ENCODE results near the gene FUBP1. TPM values are rescaled to one million over a fixed set of nuclear protein-coding genes. Genes with fewer than 3 reads are reported as not detected.
"Not testable (repeated sequence)": the region's sequence is repeated elsewhere in the genome, so short reads cannot be mapped to it uniquely, and the experiment has no call there.

FUBP1 gene
- total and polyA plus RNA-seq, 5 donors from 2014 or later, result 46.2 to 225 (median 50.3) TPM

GRCh38 chr1:77984629-77985028, 5.8 kb upstream of the FUBP1 start:
- Histone ChIP-seq H3K4me3 (ENCODE audit: low read depth, low read length) (no peak overlapping the region), H3K9me3 (ENCODE audit: control insufficient read depth in 2 of 2, low read length in 2 of 2) (no peaks in the 10 kb centered on the region), H3K27ac (ENCODE audit: insufficient read depth, low read length, poor library complexity, severe bottlenecking) (no peak overlapping the region), H3K27me3 (ENCODE audit: control insufficient read depth, insufficient read depth, low read length) (no peaks in the 10 kb centered on the region), H3K4me1 (ENCODE audit: control insufficient read depth, insufficient read depth, low read length, poor library complexity, severe bottlenecking) (peaks cover 15% of the 10 kb centered on the region), H3K36me3 (ENCODE audit: control insufficient read depth, insufficient read depth, low read length) (peaks cover 3% of the 10 kb centered on the region)
- peak overlapping the region in 1 of 3 donors; percentile 10 for H3K27ac Mint-ChIP-seq
- DNase-seq (no peak), ATAC-seq (ENCODE audit: low read depth in 2 of 2) (no peak)
- H3K36me3 Mint-ChIP-seq, result peaks cover 8% of the 10 kb centered on the region
- H3K4me3 Mint-ChIP-seq, result peak overlapping the region in 1 of 4 donors; percentile 43
- no peaks in the 10 kb centered on the region for H3K9me3 Mint-ChIP-seq
- no peaks in the 10 kb centered on the region for H3K27me3 Mint-ChIP-seq
- peaks cover 39 to 45% (median 44%) of the 10 kb centered on the region in 4 donors for H3K4me1 Mint-ChIP-seq

GRCh38 chr1:77983997-77984355, 5.1 kb upstream of the FUBP1 start:
- Mint-ChIP-seq H3K4me3 (no peak overlapping the region), H3K9me3 (no peaks in the 10 kb centered on the region), H3K27ac (peak overlapping the region in 1 of 3 donors; percentile 10), H3K4me1 (peaks cover 34 to 39% (median 38%) of the 10 kb centered on the region in 4 donors), H3K27me3 (no peaks in the 10 kb centered on the region), H3K36me3 (peaks cover 8% of the 10 kb centered on the region)
- Histone ChIP-seq H3K27me3 (ENCODE audit: control insufficient read depth, insufficient read depth, low read length) (no peaks in the 10 kb centered on the region), H3K36me3 (ENCODE audit: control insufficient read depth, insufficient read depth, low read length) (peaks cover 3% of the 10 kb centered on the region), H3K27ac (ENCODE audit: insufficient read depth, low read length, poor library complexity, severe bottlenecking) (no peak overlapping the region), H3K4me3 (ENCODE audit: low read depth, low read length) (no peak overlapping the region), H3K9me3 (ENCODE audit: control insufficient read depth in 2 of 2, low read length in 2 of 2) (no peaks in the 10 kb centered on the region), H3K4me1 (ENCODE audit: control insufficient read depth, insufficient read depth, low read length, poor library complexity, severe bottlenecking) (peaks cover 15% of the 10 kb centered on the region)
- DNase-seq, result no peak
- no peak for ATAC-seq (ENCODE audit: low read depth in 2 of 2)

- H3K36me3 ChIP-seq (ENCODE audit: control insufficient read depth, insufficient read depth, low read length); H3K4me3 Mint-ChIP-seq; H3K27me3 Mint-ChIP-seq; H3K27ac ChIP-seq (ENCODE audit: insufficient read depth, low read length, poor library complexity, severe bottlenecking); H3K27me3 ChIP-seq (ENCODE audit: control insufficient read depth, insufficient read depth, low read length); H3K9me3 Mint-ChIP-seq; H3K4me3 ChIP-seq (ENCODE audit: low read depth, low read length); ATAC-seq (ENCODE audit: low read depth in 2 of 2); DNase-seq; H3K27ac Mint-ChIP-seq; H3K36me3 Mint-ChIP-seq; H3K9me3 ChIP-seq (ENCODE audit: control insufficient read depth in 2 of 2, low read length in 2 of 2): not testable (repeated sequence)
- H3K4me1 ChIP-seq (ENCODE audit: control insufficient read depth, insufficient read depth, low read length, poor library complexity, severe bottlenecking), result peaks cover 16% of the 10 kb centered on the region
- peaks cover 32 to 36% (median 34%) of the 10 kb centered on the region in 4 donors for H3K4me1 Mint-ChIP-seq
Observed at GRCh38 chr1:77983352-77983996, 4.6 kb upstream of the FUBP1 start.

- peak; percentile 63 to 65 for ATAC-seq (ENCODE audit: low read depth in 2 of 2)
Observed at GRCh38 chr1:77978293-77978968, 441 bp downstream of the FUBP1 start.

GRCh38 chr1:77977989-77978292, 931 bp downstream of the FUBP1 start:
- Histone ChIP-seq H3K4me1 (ENCODE audit: control insufficient read depth, insufficient read depth, low read length, poor library complexity, severe bottlenecking) (peaks cover 63% of the 10 kb centered on the region), H3K27me3 (ENCODE audit: control insufficient read depth, insufficient read depth, low read length) (no peaks in the 10 kb centered on the region), H3K9me3 (ENCODE audit: control insufficient read depth in 2 of 2, low read length in 2 of 2) (no peaks in the 10 kb centered on the region), H3K27ac (ENCODE audit: insufficient read depth, low read length, poor library complexity, severe bottlenecking) (peak overlapping the region; percentile 100), H3K4me3 (ENCODE audit: low read depth, low read length) (peak overlapping the region; percentile 99), H3K36me3 (ENCODE audit: control insufficient read depth, insufficient read depth, low read length) (peaks cover 12% of the 10 kb centered on the region)
- Mint-ChIP-seq H3K9me3 (no peaks in the 10 kb centered on the region), H3K27me3 (no peaks in the 10 kb centered on the region), H3K4me3 (no peak overlapping the region), H3K27ac (no peak overlapping the region), H3K36me3 (peaks cover 12% of the 10 kb centered on the region), H3K4me1 (peaks cover 25 to 43% (median 38%) of the 10 kb centered on the region in 4 donors)
- ATAC-seq (ENCODE audit: low read depth in 2 of 2) (no peak), DNase-seq (no peak)

More at GRCh38 chr1:77978293-77978968, 441 bp downstream of the FUBP1 start:
- peak overlapping the region; percentile 99 for H3K4me3 ChIP-seq (ENCODE audit: low read depth, low read length)
- no peaks in the 10 kb centered on the region for H3K9me3 ChIP-seq (ENCODE audit: control insufficient read depth in 2 of 2, low read length in 2 of 2)
- Mint-ChIP-seq H3K27ac (no peak overlapping the region), H3K9me3 (no peaks in the 10 kb centered on the region), H3K36me3 (peaks cover 12% of the 10 kb centered on the region), H3K4me3 (no peak overlapping the region), H3K4me1 (peaks cover 23 to 41% (median 37%) of the 10 kb centered on the region in 4 donors), H3K27me3 (no peaks in the 10 kb centered on the region)
- DNase-seq, result peak; percentile 79 to 96 (median 90)
- peak overlapping the region; percentile 100 for H3K27ac ChIP-seq (ENCODE audit: insufficient read depth, low read length, poor library complexity, severe bottlenecking)
- no peaks in the 10 kb centered on the region for H3K27me3 ChIP-seq (ENCODE audit: control insufficient read depth, insufficient read depth, low read length)
- H3K36me3 ChIP-seq (ENCODE audit: control insufficient read depth, insufficient read depth, low read length), result peaks cover 12% of the 10 kb centered on the region
- H3K4me1 ChIP-seq (ENCODE audit: control insufficient read depth, insufficient read depth, low read length, poor library complexity, severe bottlenecking), result peaks cover 61% of the 10 kb centered on the region

GRCh38 chr1:77976433-77977076, 2.3 kb downstream of the FUBP1 start:
- ATAC-seq (ENCODE audit: low read depth in 2 of 2), result no peak

GRCh38 chr1:77975907-77976306, 3.0 kb downstream of the FUBP1 start:
- peaks cover 17% of the 10 kb centered on the region for H3K36me3 ChIP-seq (ENCODE audit: control insufficient read depth, insufficient read depth, low read length)
- Mint-ChIP-seq H3K27me3 (no peaks in the 10 kb centered on the region), H3K36me3 (peaks cover 23% of the 10 kb centered on the region), H3K27ac (peak overlapping the region in 2 of 3 donors; percentile 37 to 55), H3K9me3 (no peaks in the 10 kb centered on the region), H3K4me3 (peak overlapping the region in 1 of 4 donors; percentile 82), H3K4me1 (peaks cover 35 to 55% (median 45%) of the 10 kb centered on the region in 4 donors)
- H3K27me3 ChIP-seq (ENCODE audit: control insufficient read depth, insufficient read depth, low read length), result no peaks in the 10 kb centered on the region
- H3K27ac ChIP-seq (ENCODE audit: insufficient read depth, low read length, poor library complexity, severe bottlenecking), result peak overlapping the region; percentile 100
- peaks cover 76% of the 10 kb centered on the region for H3K4me1 ChIP-seq (ENCODE audit: control insufficient read depth, insufficient read depth, low read length, poor library complexity, severe bottlenecking)
- ATAC-seq (ENCODE audit: low read depth in 2 of 2), result no peak
- no peak for DNase-seq
- H3K9me3 ChIP-seq (ENCODE audit: control insufficient read depth in 2 of 2, low read length in 2 of 2), result no peaks in the 10 kb centered on the region
- peak overlapping the region; percentile 99 for H3K4me3 ChIP-seq (ENCODE audit: low read depth, low read length)

More at GRCh38 chr1:77976433-77977076, 2.3 kb downstream of the FUBP1 start:
- Mint-ChIP-seq H3K4me1 (peaks cover 32 to 51% (median 41%) of the 10 kb centered on the region in 4 donors), H3K9me3 (no peaks in the 10 kb centered on the region), H3K4me3 (no peak overlapping the region), H3K27me3 (no peaks in the 10 kb centered on the region), H3K27ac (peak overlapping the region in 2 of 3 donors; percentile 37 to 77), H3K36me3 (peaks cover 18% of the 10 kb centered on the region)
- peaks cover 74% of the 10 kb centered on the region for H3K4me1 ChIP-seq (ENCODE audit: control insufficient read depth, insufficient read depth, low read length, poor library complexity, severe bottlenecking)
- peak overlapping the region; percentile 100 for H3K27ac ChIP-seq (ENCODE audit: insufficient read depth, low read length, poor library complexity, severe bottlenecking)
- DNase-seq, result peak in 1 of 3 donors; percentile 15
- H3K9me3 ChIP-seq (ENCODE audit: control insufficient read depth in 2 of 2, low read length in 2 of 2), result no peaks in the 10 kb centered on the region
- H3K4me3 ChIP-seq (ENCODE audit: low read depth, low read length), result peak overlapping the region; percentile 99
- no peaks in the 10 kb centered on the region for H3K27me3 ChIP-seq (ENCODE audit: control insufficient read depth, insufficient read depth, low read length)
- H3K36me3 ChIP-seq (ENCODE audit: control insufficient read depth, insufficient read depth, low read length), result peaks cover 17% of the 10 kb centered on the region
